HEK293T (cell line): ENCODE results near the gene SFRP4.

ENCODE experiments used
- BHLHE40 ChIP-seq: fragments of 450-650 bp; IDR thresholded peaks from 2 replicates; pipeline ENCODE4 v1.6.1; 2016; ENCODE audit warnings: mild to moderate bottlenecking, moderate library complexity, borderline replicate concordance
- FOXA1 ChIP-seq: fragments of 450-650 bp; IDR thresholded peaks from 2 replicates; pipeline ENCODE4 v1.6.1; 2016; ENCODE audit warnings: mild to moderate bottlenecking
- FOXM1 ChIP-seq: fragments of 450-650 bp; IDR thresholded peaks from 2 replicates; pipeline ENCODE4 v1.6.1; 2017; ENCODE audit warnings: mild to moderate bottlenecking, borderline replicate concordance
- SP1 ChIP-seq: fragments of 450-650 bp; IDR thresholded peaks from 2 replicates; pipeline ENCODE4 v1.6.1; 2017
- TARDBP ChIP-seq: fragments of 450-650 bp; IDR thresholded peaks from 2 replicates; pipeline ENCODE4 v1.6.1; 2016

DNA sequence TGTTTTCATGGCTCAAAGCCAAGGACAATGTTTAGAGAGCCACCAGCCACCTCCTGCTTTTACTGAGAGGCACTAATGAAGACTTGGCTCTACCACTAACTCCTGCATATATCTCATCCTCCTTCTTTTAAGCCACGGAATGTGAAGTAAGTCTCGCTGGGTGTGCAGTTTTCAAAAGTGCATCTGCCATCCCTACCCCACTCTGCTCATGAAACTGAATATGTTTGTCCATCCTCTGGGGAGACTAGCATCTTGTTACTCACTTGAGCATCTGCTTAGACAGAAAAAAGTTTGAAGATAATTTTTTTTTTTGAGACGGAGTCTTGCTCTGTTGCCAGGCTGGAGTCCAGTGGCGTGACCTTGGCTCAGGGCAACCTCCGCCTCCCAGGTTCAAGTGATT lies 44.6 kb upstream of the SFRP4 start:
- TF ChIP-seq BHLHE40 (no peak), TARDBP (no peak), FOXM1 (no peak), SP1 (no peak), FOXA1 (no peak)
